GM19025 (cell line): ENCODE results near the gene MPPED1.

Experiments
- ATAC-seq: cut with Tn5 transposase; IDR thresholded peaks from one replicate; pipeline ENCODE4 v1.9.1; 2021; ENCODE audit warnings: mild to moderate bottlenecking, low read depth, moderate library complexity; ENCODE audit not compliant: unreplicated experiment

MPPED1 gene

GRCh38 chr22:43535741-43536140 is 123.9 kb downstream of the MPPED1 start:
- no peak for ATAC-seq

DNA sequence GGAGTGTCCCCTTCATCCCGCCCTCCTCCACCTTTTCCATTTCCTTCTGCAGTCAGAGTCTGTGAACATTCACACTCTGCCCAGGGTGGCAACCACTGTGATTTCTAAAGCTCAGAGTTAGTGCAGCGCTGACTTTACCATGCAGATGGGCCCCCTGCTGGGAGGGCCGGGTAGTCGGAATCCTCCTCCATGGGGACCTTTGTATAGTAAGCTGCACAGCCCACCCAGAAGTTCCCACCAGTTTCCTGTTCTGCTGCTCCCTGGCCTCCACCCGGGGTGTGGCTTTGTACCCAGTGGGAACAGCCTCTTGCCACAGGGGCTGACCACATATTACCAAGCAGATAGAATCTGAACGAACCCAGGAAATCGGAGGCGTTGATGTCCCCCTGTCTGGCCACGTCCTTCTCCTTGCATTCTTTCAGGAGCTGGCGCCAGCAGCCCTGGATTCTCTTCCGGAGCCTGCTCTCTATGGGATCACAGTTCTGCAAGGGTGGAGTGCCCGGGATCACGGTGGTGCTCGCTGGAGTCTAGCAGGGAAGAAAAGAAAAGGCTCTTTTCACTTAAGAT is 125.3 kb downstream of the MPPED1 start:
- no peak for ATAC-seq

- no peak for ATAC-seq
These were observed 128.0 kb downstream of the MPPED1 start for GRCh38 chr22:43539572-43540528.

DNA sequence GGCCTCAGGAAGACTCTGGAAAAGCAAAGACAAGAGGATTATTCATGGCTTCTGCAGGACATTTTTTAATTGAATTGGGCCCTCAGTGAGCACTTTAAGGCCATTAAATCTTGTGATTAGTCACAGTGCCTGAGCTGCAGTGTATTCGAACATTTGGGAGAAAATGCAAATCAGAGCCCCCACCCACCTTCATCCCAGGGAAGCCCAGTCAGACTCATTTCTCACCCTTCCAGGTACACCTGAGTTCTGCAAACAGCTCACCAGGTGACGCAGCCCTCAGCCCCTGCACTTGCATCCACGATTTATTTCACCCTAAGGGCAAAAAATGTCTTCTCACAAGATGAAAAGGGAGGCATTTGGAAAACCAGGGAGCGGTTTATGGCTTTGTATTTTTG is 128.7 kb downstream of the MPPED1 start:
- ATAC-seq = no peak

DNA sequence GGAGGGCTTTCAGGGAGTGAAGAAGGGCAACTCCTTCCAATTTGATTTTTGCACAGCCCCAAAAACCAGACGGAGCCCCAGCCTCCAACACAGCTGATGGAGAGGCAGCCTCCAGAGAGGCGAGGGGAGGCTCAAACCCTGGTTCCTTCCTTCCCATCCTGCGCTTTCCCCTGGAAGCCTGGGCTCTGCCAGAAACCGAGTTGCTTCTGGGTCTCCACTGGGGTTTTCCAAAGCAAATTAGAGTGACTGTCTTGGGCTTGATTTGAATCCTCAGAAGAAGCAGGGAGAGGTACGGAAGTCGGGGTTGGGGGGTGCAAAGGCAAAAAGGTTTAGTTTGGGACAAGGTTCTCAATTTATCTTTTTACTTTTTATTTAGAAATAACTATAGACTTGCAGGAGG is 129.2 kb downstream of the MPPED1 start:
- ATAC-seq = no peak

DNA sequence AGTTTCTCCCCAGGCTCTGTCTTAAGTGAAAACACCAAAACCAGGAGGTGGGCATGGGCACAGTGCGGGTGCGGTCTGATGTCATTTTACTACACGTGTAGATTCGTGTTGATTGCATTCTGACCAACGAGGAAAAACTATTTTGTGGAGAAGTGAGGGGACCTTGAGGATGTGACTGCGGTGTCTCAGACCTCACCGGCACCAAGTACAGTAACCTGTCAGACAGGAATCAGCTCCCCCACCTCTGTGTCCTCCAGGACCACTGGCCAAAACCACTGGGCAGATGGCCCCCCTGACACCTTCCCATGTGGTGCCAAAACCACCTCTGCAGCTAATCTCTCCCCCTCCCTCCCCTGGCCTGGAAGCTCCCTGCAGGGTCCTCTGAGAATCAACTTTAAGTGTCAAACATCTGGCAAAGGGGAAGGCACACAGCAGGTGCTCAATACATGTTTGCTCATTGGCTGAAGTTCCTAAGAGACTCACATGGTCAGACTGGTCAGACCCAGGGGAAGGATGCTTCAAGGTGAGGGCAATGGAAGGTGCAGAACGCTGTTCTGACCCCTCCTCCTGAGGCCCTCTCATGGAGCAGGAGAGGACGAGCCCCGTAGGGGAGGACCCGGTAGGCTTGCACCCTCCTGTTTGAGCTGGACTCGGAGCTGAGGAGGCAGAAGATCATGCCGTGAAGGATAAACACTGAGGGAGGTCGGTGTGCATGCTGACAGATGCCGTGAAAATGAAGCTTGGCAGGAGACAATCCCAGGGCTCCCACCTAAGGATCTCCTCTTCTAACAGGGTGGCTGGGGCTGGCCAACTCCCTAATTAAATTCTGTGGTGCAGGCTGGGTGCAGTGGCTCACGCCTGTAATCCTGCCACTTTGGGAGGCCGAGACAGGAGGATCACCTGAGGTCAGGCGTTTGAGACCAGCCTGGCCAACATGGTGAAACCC is 129.9 kb downstream of the MPPED1 start:
- ATAC-seq = no peak

DNA sequence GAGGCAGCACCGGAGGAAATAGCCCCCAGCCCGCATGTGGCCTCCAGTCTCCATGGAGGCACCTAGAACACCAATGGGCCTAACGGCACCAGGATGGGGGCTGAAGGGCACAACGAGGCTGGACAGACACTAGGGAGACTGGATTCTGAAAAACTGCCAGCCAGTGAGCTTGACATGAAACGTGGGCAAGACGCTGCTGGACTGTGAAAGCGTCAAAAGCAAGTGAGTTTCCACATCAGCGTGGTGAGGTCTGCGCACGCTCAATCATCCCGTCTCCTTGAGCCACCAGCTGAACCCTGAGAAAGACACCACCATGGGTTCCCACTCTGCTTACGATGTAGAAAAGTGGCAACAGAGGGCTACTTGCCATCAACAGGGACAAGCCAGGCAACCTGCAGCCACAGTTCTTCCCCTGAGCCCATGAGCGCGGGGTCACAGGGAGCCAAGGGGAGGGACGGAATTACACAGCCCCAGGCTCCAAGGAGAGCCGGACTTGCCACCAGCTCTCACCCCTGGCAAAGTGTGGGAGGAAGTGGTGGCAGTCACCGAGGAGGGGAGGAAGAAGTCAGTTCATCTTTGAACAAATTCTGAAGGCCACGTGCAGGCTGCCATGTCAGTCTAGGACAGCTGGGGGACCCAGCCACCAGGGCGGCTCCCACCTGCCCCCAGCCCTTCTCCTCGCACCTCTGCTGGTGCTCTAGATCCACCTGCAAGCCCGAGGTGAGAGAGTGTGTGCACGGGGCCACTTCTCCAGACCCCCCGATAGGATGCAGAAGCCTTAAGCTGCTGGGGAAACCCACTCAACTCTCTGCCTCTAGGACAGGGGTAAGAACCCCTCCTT is 131.1 kb downstream of the MPPED1 start:
- no peak for ATAC-seq

DNA sequence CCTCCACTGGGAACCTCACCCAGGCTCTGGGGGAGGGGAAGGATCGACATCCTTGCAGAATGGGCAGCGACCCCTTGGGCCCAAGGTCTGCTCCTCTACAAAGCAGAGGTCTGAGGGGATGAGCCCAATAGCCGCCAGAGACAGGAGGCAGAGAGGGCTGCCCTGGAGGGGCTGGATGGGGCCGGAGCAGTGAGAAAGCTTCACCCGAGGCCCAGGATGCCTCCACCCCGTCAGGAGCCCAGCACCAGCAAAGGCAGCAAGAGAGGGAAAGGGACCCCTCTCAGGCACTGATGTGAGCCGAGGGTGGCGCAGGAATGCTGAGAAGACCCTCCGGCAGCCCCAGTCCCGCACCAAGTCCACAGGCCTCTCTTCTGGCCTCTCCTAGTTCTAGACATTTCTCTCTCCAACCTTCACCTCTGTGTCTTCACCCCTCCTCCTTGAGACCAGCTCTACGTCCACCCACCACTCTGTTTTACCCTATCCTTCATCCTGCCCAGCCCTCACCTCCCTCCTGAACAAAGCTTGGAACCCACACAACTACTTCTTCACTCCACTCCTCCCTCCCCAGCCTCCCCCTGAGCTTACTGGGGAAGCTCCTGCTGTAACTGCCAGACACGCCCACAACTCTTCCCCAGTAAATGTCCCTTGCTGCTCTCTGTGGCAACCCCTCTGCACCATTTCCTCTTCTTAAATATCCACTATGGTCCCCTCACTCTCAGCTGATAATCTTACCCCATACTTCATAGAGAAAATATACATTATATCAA is 131.9 kb downstream of the MPPED1 start:
- ATAC-seq = no peak

GRCh38 chr22:43544289-43544673 is 132.5 kb downstream of the MPPED1 start:
- ATAC-seq = no peak

GRCh38 chr22:43546186-43546585 is 134.4 kb downstream of the MPPED1 start:
- ATAC-seq = no peak

DNA sequence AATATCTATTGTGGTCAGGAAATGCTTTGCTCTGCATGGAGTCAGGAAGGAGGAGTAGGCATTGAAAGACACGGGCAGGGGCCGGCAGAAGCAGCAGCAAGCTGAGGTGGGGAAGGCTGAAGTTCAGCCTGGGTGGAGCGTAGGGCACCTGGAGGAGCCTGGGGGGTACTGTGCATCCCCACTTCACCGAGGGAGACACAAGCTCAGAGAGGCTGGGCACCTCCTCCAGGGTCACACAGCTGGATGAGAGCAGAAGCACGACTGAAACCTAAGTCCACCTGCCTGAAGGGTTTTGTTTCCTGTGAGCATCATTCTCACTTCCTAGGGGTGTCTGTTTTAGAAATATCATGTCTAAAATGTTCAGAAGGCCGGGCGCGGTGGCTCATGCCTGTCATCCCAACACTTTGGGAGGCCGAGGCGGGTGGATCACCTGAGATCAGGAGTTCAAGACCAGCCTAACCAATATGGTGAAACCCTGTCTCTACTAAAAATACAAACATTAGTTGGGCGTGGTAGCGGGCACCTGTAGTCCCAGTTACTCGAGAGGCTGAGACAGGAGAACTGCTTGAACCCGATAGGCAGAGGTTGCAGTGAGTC is 138.3 kb downstream of the MPPED1 start:
- ATAC-seq = no peak

- ATAC-seq = no peak
These were observed 138.9 kb downstream of the MPPED1 start for GRCh38 chr22:43550672-43551071.

DNA sequence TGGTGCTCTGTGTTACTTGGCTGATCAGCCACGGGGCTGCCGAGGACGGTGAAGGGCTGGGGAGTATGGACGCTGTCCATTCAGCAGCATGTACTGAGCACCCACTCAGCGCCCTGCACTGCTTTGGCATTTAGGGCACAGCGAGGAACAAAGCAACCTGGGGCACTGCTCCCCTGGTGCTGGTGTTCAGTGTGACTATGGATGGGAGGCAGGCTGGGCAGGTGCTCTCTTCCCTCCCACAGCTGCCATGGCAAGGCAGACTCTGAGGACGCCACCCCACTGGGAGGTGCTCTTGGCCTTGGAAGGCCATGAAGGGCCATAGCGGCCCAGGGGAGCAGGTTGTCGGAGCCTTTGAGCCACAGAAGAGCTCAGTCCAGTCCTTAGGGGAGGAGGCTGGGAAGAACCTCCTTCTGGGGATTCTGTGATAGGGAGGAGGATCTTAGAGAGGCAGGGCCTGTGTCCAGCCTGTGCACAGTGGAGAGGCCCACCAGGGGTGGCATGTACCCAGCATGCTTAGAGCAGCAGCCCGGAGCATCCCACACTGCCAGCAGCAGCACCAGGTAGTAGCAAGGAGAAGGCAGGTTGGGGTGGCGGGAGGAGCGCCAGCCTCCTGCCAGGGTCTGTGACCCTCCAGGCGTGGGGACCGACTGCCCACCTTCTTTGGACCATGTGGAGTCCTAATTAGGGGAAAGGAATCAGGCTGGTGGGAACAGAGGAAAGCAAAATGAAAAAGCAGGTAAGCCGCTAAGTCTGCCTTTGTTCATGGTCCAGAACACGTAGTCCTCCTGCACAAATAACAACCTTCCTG is 141.8 kb downstream of the MPPED1 start:
- ATAC-seq = no peak

DNA sequence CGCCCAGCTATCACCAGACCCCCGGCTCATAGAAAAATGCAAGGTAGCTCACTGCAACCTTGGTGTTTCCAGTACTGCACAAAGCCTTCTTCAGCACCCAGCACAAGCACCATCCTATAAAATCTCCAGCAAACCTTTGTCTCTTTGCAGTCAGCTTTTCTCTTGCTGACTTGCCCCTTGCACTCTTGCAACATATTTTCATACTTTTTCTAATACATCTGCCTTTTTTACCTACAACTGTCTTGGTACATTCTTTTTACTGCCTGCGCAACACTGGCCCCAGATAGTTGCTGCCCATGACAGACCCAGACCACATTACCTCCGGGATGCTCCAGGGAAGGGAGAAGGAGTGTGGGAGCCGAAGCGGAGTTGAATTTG is 142.4 kb downstream of the MPPED1 start:
- no peak for ATAC-seq

- no peak for ATAC-seq
These were observed 143.0 kb downstream of the MPPED1 start for GRCh38 chr22:43554694-43555365.

DNA sequence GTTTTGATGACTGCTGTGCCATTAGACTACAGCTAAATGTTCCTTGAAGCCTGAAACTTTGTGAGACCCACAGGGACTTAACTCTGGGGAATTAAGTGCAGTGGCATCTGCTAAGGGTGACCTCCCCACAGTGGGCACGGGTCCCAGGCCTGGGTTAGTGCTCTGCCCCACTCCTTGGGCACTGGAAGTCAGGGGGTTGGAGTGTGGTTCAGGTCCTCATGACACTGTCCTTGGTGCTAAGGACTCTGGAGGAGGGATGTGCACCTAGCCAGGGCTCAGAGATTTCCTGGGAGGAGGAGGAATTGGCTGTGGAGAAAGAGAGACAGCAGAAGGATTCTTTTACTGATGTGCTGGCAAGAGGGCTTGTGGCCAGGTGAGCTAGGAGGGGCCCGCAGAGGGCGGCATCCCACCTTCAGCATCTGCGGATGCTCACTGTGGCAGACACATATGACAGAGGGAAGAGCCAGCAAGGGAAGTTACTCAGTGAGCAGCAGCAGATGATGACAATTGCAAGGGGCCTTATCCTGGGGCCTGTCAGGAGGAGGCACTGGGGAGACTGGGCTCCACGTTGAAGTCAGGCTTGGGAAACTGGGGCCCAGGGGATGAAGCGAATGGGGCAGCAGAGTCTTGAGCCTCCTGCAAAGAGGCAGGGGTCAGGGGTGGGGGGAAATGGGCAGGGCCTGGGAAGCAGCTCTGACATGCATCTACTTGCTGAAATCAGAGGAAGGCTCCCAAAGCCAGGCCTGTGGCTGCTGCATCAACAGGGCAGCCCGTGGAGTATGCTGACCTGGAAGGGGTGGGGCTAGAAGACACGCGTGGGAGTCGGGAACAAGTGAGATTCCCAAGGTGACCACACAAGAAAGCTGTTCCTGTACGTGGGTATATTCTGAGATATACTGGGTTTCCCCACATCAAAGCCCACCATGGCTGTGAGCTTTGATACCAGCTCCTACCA is 144.0 kb downstream of the MPPED1 start:
- no peak for ATAC-seq
